H1 (cell line): Measurements from ENCODE around the gene PITPNC1. TPM values are rescaled to one million over a fixed set of nuclear protein-coding genes. Genes with fewer than 3 reads are reported as not detected.
A peak's percentile ranks its signal among the peaks of the same experiment; 100 is the strongest.

ENCODE experiments used
- BRCA1 ChIP-seq: IDR thresholded peaks from 2 replicates; pipeline ENCODE4 v1.6.1; 2012; ENCODE audit warnings: low read depth, low read length, improper control_type of control experiment
- EGR1 ChIP-seq: IDR thresholded peaks from 2 replicates; pipeline ENCODE4 v1.6.1; 2011; ENCODE audit warnings: low read depth, low read length, borderline replicate concordance
- JUN ChIP-seq: IDR thresholded peaks from 2 replicates; pipeline ENCODE4 v1.6.1; 2011; ENCODE audit warnings: low read depth, mild to moderate bottlenecking, improper control_type of control experiment, low read length
- MAFK ChIP-seq: IDR thresholded peaks from 2 replicates; pipeline ENCODE4 v1.6.1; 2012; ENCODE audit warnings: low read depth, mild to moderate bottlenecking, improper control_type of control experiment, low read length
- POLR2A ChIP-seq, 2 experiments: IDR thresholded peaks; 1 replicate in 1 of 2; 2 replicates in 1 of 2; pipeline ENCODE4 v1.6.1; 2011; ENCODE audit warnings: low read depth in 2 of 2, low read length in 2 of 2, mild to moderate bottlenecking in 2 of 2; ENCODE audit errors: control extremely low read depth in 1 of 2
- RAD21 ChIP-seq, 2 experiments: IDR thresholded peaks in 1 of 2; conservative IDR thresholded peaks in 1 of 2; 2 replicates each; pipeline ENCODE4 v1.6.1; 2011; ENCODE audit warnings: low read depth in 2 of 2, low read length in 2 of 2, improper control_type of control experiment in 1 of 2, inconsistent platforms in 1 of 2, mild to moderate bottlenecking in 1 of 2, moderate library complexity in 1 of 2
- SP2 ChIP-seq: IDR thresholded peaks from 2 replicates; pipeline ENCODE4 v1.6.1; 2012; ENCODE audit warnings: mild to moderate bottlenecking, low read length, inconsistent platforms
- YY1 ChIP-seq: IDR thresholded peaks from 2 replicates; pipeline ENCODE4 v1.6.1; 2011; ENCODE audit warnings: low read depth, mild to moderate bottlenecking, low read length
- ZNF274 ChIP-seq: IDR thresholded peaks from 2 replicates; pipeline ENCODE4 v1.7.0; 2012; ENCODE audit warnings: low read length, borderline replicate concordance; ENCODE audit errors: extremely low read depth
- polyA plus RNA-seq, 7 experiments: library from polyadenylated mRNA; depleted of rRNA in 3 of 7; stranded (reverse) in 5 of 7; unstranded in 2 of 7; fragments of >200 nt in 5 of 7; fragments of 200-250 nt in 2 of 7; gene quantifications; 1 replicate in 5 of 7; 2 replicates in 1 of 7; 4 replicates in 1 of 7; pipeline versions ENCODE4 v1.2.1 to v1.2.3, GENCODE V29; 2011 to 2013; ENCODE audit warnings: missing spikeins in 2 of 7, mixed read lengths in 2 of 7
- total RNA-seq: library from RNA; stranded (reverse); fragmentation: NEBNext Ultra II Directional; extraction: Animal tissue kit (Norgen Biotek cat#: 25700); gene quantifications from 2 replicates; pipeline ENCODE4 v1.2.1, GENCODE V29; 2021
- TF ChIP-seq, protein P1 (sequence below): IDR thresholded peaks from 2 replicates; pipeline ENCODE4 v1.6.1; 2012; ENCODE audit warnings: inconsistent platforms

The PITPNC1 gene
- total and polyA plus RNA-seq, 2 of the 8 experiments (the other 6 are each of a cell fraction or from before 2014, with no cell fraction given) = 17.6 to 54.7 TPM

DNA sequence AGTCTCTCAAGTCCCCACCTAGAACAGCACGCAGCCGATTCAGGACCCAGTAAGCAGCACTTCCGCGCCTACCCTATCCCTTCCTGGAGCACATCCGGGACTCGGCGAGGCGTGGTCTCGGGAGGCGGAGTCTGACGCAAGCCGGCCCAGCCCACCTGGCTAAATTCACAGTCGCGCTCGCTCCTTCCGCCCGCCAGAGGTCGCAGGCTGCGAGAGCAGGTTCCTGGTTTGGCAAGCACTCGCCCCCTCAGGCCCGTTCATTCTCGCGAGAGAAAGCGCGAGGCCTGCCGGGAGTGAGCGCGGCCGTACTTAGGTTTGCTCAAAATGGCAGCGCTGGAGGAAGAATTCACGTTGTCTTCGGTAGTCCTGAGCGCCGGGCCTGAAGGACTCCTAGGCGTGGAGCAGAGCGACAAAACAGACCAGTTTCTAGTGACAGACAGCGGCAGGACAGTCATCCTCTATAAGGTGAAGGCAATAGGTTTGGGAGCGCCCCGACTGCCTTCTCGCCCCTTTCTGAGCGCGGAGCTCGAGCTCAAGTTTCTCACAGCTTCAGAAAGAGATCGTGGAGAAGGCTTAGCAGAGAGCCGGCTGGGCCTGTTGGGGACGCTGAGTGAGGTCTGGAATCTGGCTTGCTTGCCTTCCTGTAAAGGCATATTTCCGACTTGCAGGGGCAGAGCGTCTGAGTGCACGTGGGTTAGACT, 340.7 kb downstream of the PITPNC1 start, which contains the start of gene NOL11 (continued):
- peak; percentile 67 to 74 for TF ChIP-seq RAD21 (IDR thresholded peaks at IDR 0.05 in 1 of 2, conservative IDR thresholded peaks at IDR 0.05 in 1 of 2; ENCODE audit: low read depth in 2 of 2, low read length in 2 of 2)
- no peak for TF ChIP-seq ZNF274
- TF ChIP-seq JUN = no peak
- peak; percentile 98 for TF ChIP-seq YY1
- peak; percentile 76; the same call in 1 of the 2 replicates for TF ChIP-seq EGR1
- no peak for TF ChIP-seq SP2
- no peak for TF ChIP-seq MAFK
- TF ChIP-seq, protein P1, sequence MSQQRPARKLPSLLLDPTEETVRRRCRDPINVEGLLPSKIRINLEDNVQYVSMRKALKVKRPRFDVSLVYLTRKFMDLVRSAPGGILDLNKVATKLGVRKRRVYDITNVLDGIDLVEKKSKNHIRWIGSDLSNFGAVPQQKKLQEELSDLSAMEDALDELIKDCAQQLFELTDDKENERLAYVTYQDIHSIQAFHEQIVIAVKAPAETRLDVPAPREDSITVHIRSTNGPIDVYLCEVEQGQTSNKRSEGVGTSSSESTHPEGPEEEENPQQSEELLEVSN = no peak; the same call in 1 of the 2 replicates
- peak; percentile 71 to 96 for TF ChIP-seq POLR2A (IDR thresholded peaks at IDR 0.05; ENCODE audit: control extremely low read depth in 1 of 2, low read depth in 2 of 2, low read length in 2 of 2)
- peak; percentile 96 for TF ChIP-seq BRCA1
